HepG2 (cell line): ENCODE measurements around the gene OST4. TPM values are rescaled to one million over a fixed set of nuclear protein-coding genes. Genes with fewer than 3 reads are reported as not detected.
A peak's percentile ranks its signal among the peaks of the same experiment; 100 is the strongest.

Source experiments
- ARID2 ChIP-seq: sonication (generic); formaldehyde crosslinking; IDR thresholded peaks from 2 replicates; pipeline ENCODE4 v1.8.1; 2022; ENCODE audit warnings: mild to moderate bottlenecking, missing genetic modification reagents, borderline replicate concordance
- BCL3 ChIP-seq: sonication (generic); formaldehyde crosslinking; IDR thresholded peaks from 2 replicates; pipeline ENCODE4 v1.5.1; 2020; ENCODE audit warnings: mild to moderate bottlenecking, missing genetic modification reagents, moderate library complexity
- ESRRA ChIP-seq: sonication (generic); formaldehyde crosslinking; IDR thresholded peaks from 2 replicates; pipeline ENCODE4 v1.5.1; 2020; ENCODE audit warnings: mild to moderate bottlenecking, low read depth, missing genetic modification reagents
- FOXC1 ChIP-seq: sonication (generic); formaldehyde crosslinking; IDR thresholded peaks from 2 replicates; pipeline ENCODE4 v1.8.0; 2022; ENCODE audit warnings: mild to moderate bottlenecking, missing genetic modification reagents, borderline replicate concordance
- FUBP1 ChIP-seq: sonication (generic); formaldehyde crosslinking; IDR thresholded peaks from 2 replicates; pipeline ENCODE4 v1.5.1; 2020; ENCODE audit warnings: missing genetic modification reagents, mild to moderate bottlenecking, borderline replicate concordance
- KDM6A ChIP-seq: IDR thresholded peaks from 2 replicates; pipeline ENCODE4 v1.6.1; 2016; ENCODE audit warnings: low read depth
- NPAS2 ChIP-seq: sonication (generic); formaldehyde crosslinking; IDR thresholded peaks from 2 replicates; pipeline ENCODE4 v1.8.0; 2022; ENCODE audit warnings: mild to moderate bottlenecking, missing genetic modification reagents, borderline replicate concordance
- NR2C2 ChIP-seq: sonication (generic); formaldehyde crosslinking; IDR thresholded peaks from 2 replicates; pipeline ENCODE4 v1.4.0; 2020; ENCODE audit warnings: missing genetic modification reagents, mild to moderate bottlenecking, moderate library complexity, borderline replicate concordance
- PATZ1 ChIP-seq: sonication (generic); formaldehyde crosslinking; IDR thresholded peaks from 2 replicates; pipeline ENCODE4 v1.4.0; 2020; ENCODE audit warnings: missing genetic modification reagents
- REPIN1 ChIP-seq: sonication (generic); formaldehyde crosslinking; IDR thresholded peaks from 2 replicates; pipeline ENCODE4 v1.8.0; 2022; ENCODE audit warnings: missing genetic modification reagents, low read depth, mild to moderate bottlenecking, borderline replicate concordance
- RXRA ChIP-seq: sonication (generic); formaldehyde crosslinking; IDR thresholded peaks from 2 replicates; pipeline ENCODE4 v1.5.1; 2020; ENCODE audit warnings: missing genetic modification reagents
- SMARCE1 ChIP-seq: fragments of 450-650 bp; IDR thresholded peaks from 2 replicates; pipeline ENCODE4 v1.6.1; 2017; ENCODE audit warnings: borderline replicate concordance
- SP1 ChIP-seq, 2 experiments: fragments of 450-650 bp in 1 of 2; sonication (generic) in 1 of 2; formaldehyde crosslinking in 1 of 2; IDR thresholded peaks; 2 replicates each; pipeline versions ENCODE4 v1.4.0 to v1.6.1; 2016 to 2020; ENCODE audit warnings: missing genetic modification reagents in 1 of 2
- STAG1 ChIP-seq: sonication (generic); formaldehyde crosslinking; IDR thresholded peaks from 2 replicates; pipeline ENCODE4 v1.4.0; 2020; ENCODE audit warnings: missing genetic modification reagents
- TBX3 ChIP-seq: fragments of 450-650 bp; IDR thresholded peaks from 2 replicates; pipeline ENCODE4 v1.6.1; 2017; ENCODE audit warnings: antibody characterized with exemption, mild to moderate bottlenecking, inconsistent platforms, borderline replicate concordance
- XBP1 ChIP-seq: sonication (generic); formaldehyde crosslinking; IDR thresholded peaks from 2 replicates; pipeline ENCODE4 v1.5.0; 2020; ENCODE audit warnings: missing genetic modification reagents
- ZBTB20 ChIP-seq: sonication (generic); formaldehyde crosslinking; IDR thresholded peaks from 2 replicates; pipeline ENCODE4 v1.8.1; 2023; ENCODE audit warnings: missing genetic modification reagents, low read depth, mild to moderate bottlenecking, borderline replicate concordance
- ZMAT3 ChIP-seq: sonication (generic); formaldehyde crosslinking; conservative IDR thresholded peaks from 2 replicates; pipeline ENCODE4 v1.7.0; 2021; ENCODE audit warnings: missing genetic modification reagents
- ZNF124 ChIP-seq: sonication (generic); formaldehyde crosslinking; IDR thresholded peaks from 2 replicates; pipeline ENCODE4 v1.4.0; 2020; ENCODE audit warnings: missing genetic modification reagents
- ZNF484 ChIP-seq: sonication (generic); formaldehyde crosslinking; IDR thresholded peaks from 2 replicates; pipeline ENCODE4 v1.5.1; 2020; ENCODE audit warnings: mild to moderate bottlenecking, low read depth, missing genetic modification reagents, borderline replicate concordance
- ZNF550 ChIP-seq: sonication (generic); formaldehyde crosslinking; IDR thresholded peaks from 2 replicates; pipeline ENCODE4 v1.4.0; 2020; ENCODE audit warnings: mild to moderate bottlenecking, missing genetic modification reagents, borderline replicate concordance
- ZNF704 ChIP-seq: sonication (generic); formaldehyde crosslinking; IDR thresholded peaks from 2 replicates; pipeline ENCODE4 v1.8.1; 2023; ENCODE audit warnings: mild to moderate bottlenecking, inconsistent platforms, moderate library complexity, missing genetic modification reagents, borderline replicate concordance
- polyA plus RNA-seq, 8 experiments: library from polyadenylated mRNA; depleted of rRNA in 3 of 8; stranded (reverse) in 7 of 8; unstranded in 1 of 8; fragments of >200 nt; fragmentation: Illumina TruSeq in 4 of 8; extraction: Trizol in 4 of 8; gene quantifications; 2 replicates each; pipeline versions ENCODE4 v1.2.1 to v1.2.3, GENCODE V29; 2011 to 2016; ENCODE audit warnings: low read depth in 4 of 8, missing spikeins in 1 of 8, mixed read lengths in 1 of 8; ENCODE audit not compliant: insufficient read depth in 1 of 8
- total RNA-seq, 5 experiments: library from RNA; depleted of rRNA; stranded (reverse); fragments of >200 nt; fragmentation: Illumina TruSeq; extraction: Trizol; gene quantifications; 2 replicates each; pipeline ENCODE4 v1.2.3, GENCODE V29; 2016; ENCODE audit warnings: low read depth in 1 of 5

Gene OST4
- total and polyA plus RNA-seq, 2 of the 13 experiments (the other 11 are each of a cell fraction or from before 2014, with no cell fraction given), result 498 to 584 TPM

- TF ChIP-seq XBP1 (CRISPR knock-in tag) (no peak), ESRRA (CRISPR knock-in tag) (peak; percentile 82), RXRA (CRISPR knock-in tag) (peak; percentile 74; the same call in 1 of the 2 replicates), FOXC1 (CRISPR knock-in tag) (0 out of 2 replicates have a peak, but pooled peaks have one; percentile 65), BCL3 (CRISPR knock-in tag) (peak; percentile 82; the same call in 1 of the 2 replicates), ZBTB20 (peak; percentile 76), STAG1 (CRISPR knock-in tag) (peak; percentile 32; the same call in 1 of the 2 replicates), ARID2 (CRISPR knock-in tag) (0 out of 2 replicates have a peak, but pooled peaks have one; percentile 78), SMARCE1 (no peak), REPIN1 (CRISPR knock-in tag) (peak; percentile 93), TBX3 (0 out of 2 replicates have a peak, but pooled peaks have one; percentile 9), PATZ1 (CRISPR knock-in tag) (peak; percentile 98), NR2C2 (peak; percentile 39), ZNF124 (CRISPR knock-in tag) (peak; percentile 62; the same call in 1 of the 2 replicates), ZNF484 (CRISPR knock-in tag) (no peak), ZNF550 (CRISPR knock-in tag) (peak; percentile 29), ZMAT3 (CRISPR knock-in tag) (no peak), SP1 (IDR thresholded peaks at IDR 0.05) (no peak), SP1 (CRISPR knock-in tag; IDR thresholded peaks at IDR 0.05) (peak; percentile 60; the same call in 1 of the 2 replicates), NPAS2 (CRISPR knock-in tag) (no peak), ZNF704 (CRISPR knock-in tag) (no peak), FUBP1 (CRISPR knock-in tag) (peak; percentile 49; the same call in 1 of the 2 replicates), KDM6A (CRISPR knock-in tag) (peak; percentile 89)
These were observed 22.2 kb upstream of the OST4 start (continued) for GRCh38 chr2:27093430-27094352.
